OCI-LY7 (cell line): ENCODE data around the gene RIMS1. TPM values are rescaled to one million over a fixed set of nuclear protein-coding genes. Genes with fewer than 3 reads are reported as not detected.

ENCODE experiments used
- BruUV-seq: library from RNA; stranded (reverse); fragments of 400-500 nt; replicated peaks from 2 replicates; lab custom pipeline; 2021; lab: Mats Ljungman, UMichigan
- CTCF ChIA-PET: fragments of 300-600 bp; sonication (Branson Sonifier 250); formaldehyde crosslinking; loops from one replicate; lab custom pipeline; 2022; ENCODE audit warnings: antibody characterized with exemption; ENCODE audit not compliant: unreplicated experiment; lab: Charles Lee
- POLR2A ChIA-PET: fragments of 300-600 bp; sonication (Branson Sonifier 250); formaldehyde crosslinking; loops from one replicate; lab custom pipeline; 2022; ENCODE audit warnings: antibody characterized with exemption; lab: Charles Lee
- DNase-seq: peaks from one replicate; pipeline ENCODE4 v3.0.0-alpha.2; 2015; ENCODE audit warnings: low spot score
- H2AFZ ChIP-seq: fragments of 200-600 bp; sonication (generic), shearing (Covaris generic); 2 replicates; pipeline ENCODE4 v1.6.1; 2014; ENCODE audit warnings: mild to moderate bottlenecking, antibody characterized with exemption, low read length, moderate library complexity
- H3K27ac ChIP-seq: fragments of 200-600 bp; sonication (generic); 2 replicates; pipeline ENCODE4 v1.5.1; 2014; ENCODE audit warnings: mixed run types, low read depth, mild to moderate bottlenecking, moderate library complexity, low read length, inconsistent platforms; ENCODE audit not compliant: poor library complexity, severe bottlenecking
- H3K36me3 ChIP-seq: fragments of 200-600 bp; sonication (generic); 2 replicates; pipeline ENCODE4 v1.6.1; 2014; ENCODE audit warnings: mild to moderate bottlenecking, antibody characterized with exemption, low read length, moderate library complexity, mixed read lengths; ENCODE audit not compliant: insufficient read depth
- H3K4me1 ChIP-seq: fragments of 200-600 bp; sonication (generic); 2 replicates; pipeline ENCODE4 v1.5.1; 2014; ENCODE audit warnings: mild to moderate bottlenecking, low read length; ENCODE audit not compliant: insufficient read depth, poor library complexity, severe bottlenecking
- H3K4me2 ChIP-seq: fragments of 200-600 bp; sonication (generic); 2 replicates; pipeline ENCODE4 v1.6.1; 2014; ENCODE audit warnings: mild to moderate bottlenecking, low read length
- H3K4me3 ChIP-seq: fragments of 200-600 bp; sonication (generic); 2 replicates; pipeline ENCODE4 v1.5.1; 2014; ENCODE audit warnings: mild to moderate bottlenecking, low read depth, low read length; ENCODE audit not compliant: poor library complexity, severe bottlenecking
- H3K79me2 ChIP-seq: fragments of 200-600 bp; sonication (generic); 2 replicates; pipeline ENCODE4 v1.6.1; 2016; ENCODE audit warnings: low read depth, mild to moderate bottlenecking, low read length, moderate library complexity, mixed read lengths; ENCODE audit not compliant: insufficient read depth
- H3K9me2 ChIP-seq: fragments of 200-600 bp; sonication (generic); 2 replicates; pipeline ENCODE4 v1.6.1; 2016; ENCODE audit warnings: mild to moderate bottlenecking, low read length, mixed read lengths; ENCODE audit not compliant: insufficient read depth
- H3K9me3 ChIP-seq: fragments of 200-600 bp; sonication (generic); 2 replicates; pipeline ENCODE4 v1.6.1; 2014; ENCODE audit warnings: mild to moderate bottlenecking, mixed run types, low read length, mixed read lengths
- H4K20me1 ChIP-seq: fragments of 200-600 bp; sonication (generic); 2 replicates; pipeline ENCODE4 v1.6.1; 2014; ENCODE audit warnings: mild to moderate bottlenecking, antibody characterized with exemption, low read length, moderate library complexity, mixed read lengths; ENCODE audit not compliant: insufficient read depth
- CTCF ChIP-seq: fragments of 200-600 bp; sonication (generic); conservative IDR thresholded peaks from 2 replicates; pipeline ENCODE4 v1.5.1; 2014; ENCODE audit warnings: mild to moderate bottlenecking, antibody characterized with exemption, low read length, moderate library complexity, mixed read lengths
- EZH2phosphoT487 ChIP-seq: fragments of 200-600 bp; sonication (generic); IDR thresholded peaks from 2 replicates; pipeline ENCODE4 v1.6.1; 2018; ENCODE audit warnings: low read depth, borderline replicate concordance, mild to moderate bottlenecking, mixed run types, antibody characterized with exemption, low read length, moderate library complexity, mixed read lengths
- intact Hi-C: fragments of 100-400 bp; cut with micrococcal nuclease; formaldehyde crosslinking; loops from one replicate; pipeline ENCODE4 v1.10.0; 2022; ENCODE audit not compliant: unreplicated experiment
- total RNA-seq, 2 experiments: library from RNA; depleted of rRNA in 1 of 2; stranded (reverse); fragments of >200 nt in 1 of 2; shearing (Covaris generic) in 1 of 2; gene quantifications; 2 replicates each; pipeline ENCODE4 v1.2.3, GENCODE V29; 2014 to 2022

Gene RIMS1
- total RNA-seq, 2 experiments from 2014 or later, result not detected

GRCh38 chr6:71913444-71914234 lies 27.3 kb downstream of the RIMS1 start:
- H3K4me3 ChIP-seq, result no peak overlapping the region
- H3K36me3 ChIP-seq, result no peaks in the 10 kb centered on the region
- TF ChIP-seq EZH2phosphoT487 (no peak), CTCF (no peak)
- ChIA-PET CTCF (no interaction called here), POLR2A (interaction anchor here (1.0 kb wide), 1 partner anchor 17 kb away, joined by 5 read pairs; no protein-coding TSS in a partner anchor)
- no TSS peak for BruUV-seq
- intact Hi-C loops, result no loop called here
- no peak overlapping the region for H3K4me2 ChIP-seq
- H3K79me2 ChIP-seq, result no peaks in the 10 kb centered on the region
- no peaks in the 10 kb centered on the region for H3K9me3 ChIP-seq
- no peaks in the 10 kb centered on the region for H4K20me1 ChIP-seq
- no peaks in the 10 kb centered on the region for H3K4me1 ChIP-seq
- H3K27ac ChIP-seq, result no peak overlapping the region
- H3K9me2 ChIP-seq, result no peaks in the 10 kb centered on the region
- no peak for DNase-seq
- no peak overlapping the region for H2AFZ ChIP-seq

- Histone ChIP-seq H3K4me3 (no peak overlapping the region), H3K36me3 (no peaks in the 10 kb centered on the region), H3K9me3 (no peaks in the 10 kb centered on the region), H3K4me2 (no peak overlapping the region), H4K20me1 (no peaks in the 10 kb centered on the region), H3K4me1 (no peaks in the 10 kb centered on the region), H3K27ac (no peak overlapping the region), H3K9me2 (no peaks in the 10 kb centered on the region), H2AFZ (no peak overlapping the region), H3K79me2 (no peaks in the 10 kb centered on the region)
- no peak for DNase-seq
- intact Hi-C loops, result no loop called here
- TF ChIP-seq EZH2phosphoT487 (no peak), CTCF (no peak)
- CTCF ChIA-PET, result no interaction called here
- POLR2A ChIA-PET, result no interaction called here
- BruUV-seq, result no TSS peak
Observed at GRCh38 chr6:71929047-71929446, 42.7 kb downstream of the RIMS1 start.

DNA sequence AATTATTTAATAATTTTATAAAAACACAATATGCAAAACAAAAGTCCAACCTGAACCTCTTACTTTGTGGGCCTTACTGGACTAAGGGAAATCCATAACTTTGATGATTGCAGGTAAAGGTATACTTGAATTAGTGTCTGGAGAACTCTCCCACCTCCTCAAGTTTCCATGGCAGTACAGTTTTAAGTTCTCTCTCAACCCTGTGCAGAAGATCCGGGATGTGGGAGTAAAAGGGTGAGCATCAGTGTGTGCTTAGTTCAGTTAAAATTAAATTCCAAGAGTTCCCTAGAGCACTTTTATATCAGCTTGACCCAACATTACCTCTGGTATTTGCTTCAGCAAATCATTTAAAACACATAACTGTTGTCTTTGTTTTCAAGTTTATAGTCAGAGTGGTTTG lies 47.5 kb downstream of the RIMS1 start:
- no peak overlapping the region for H2AFZ ChIP-seq
- TF ChIP-seq CTCF (no peak), EZH2phosphoT487 (no peak)
- intact Hi-C loops, result no loop called here
- H3K27ac ChIP-seq, result no peak overlapping the region
- H3K79me2 ChIP-seq, result no peaks in the 10 kb centered on the region
- no peaks in the 10 kb centered on the region for H3K4me1 ChIP-seq
- CTCF ChIA-PET, result no interaction called here
- no peak for DNase-seq
- no peaks in the 10 kb centered on the region for H3K36me3 ChIP-seq
- no peak overlapping the region for H3K4me2 ChIP-seq
- no TSS peak for BruUV-seq
- H4K20me1 ChIP-seq, result no peaks in the 10 kb centered on the region
- H3K4me3 ChIP-seq, result no peak overlapping the region
- H3K9me2 ChIP-seq, result no peaks in the 10 kb centered on the region
- H3K9me3 ChIP-seq, result no peaks in the 10 kb centered on the region
- POLR2A ChIA-PET, result no interaction called here
